IPS-NIHi11 (cell line): ENCODE results near the gene POR.
"Not testable (repeated sequence)": the region's sequence is repeated elsewhere in the genome, so short reads cannot be mapped to it uniquely, and the experiment has no call there.

Experiments
- DNase-seq: peaks from one replicate; pipeline ENCODE4 v3.0.0; 2012; ENCODE audit warnings: mixed read lengths, low spot score

Gene POR

DNA sequence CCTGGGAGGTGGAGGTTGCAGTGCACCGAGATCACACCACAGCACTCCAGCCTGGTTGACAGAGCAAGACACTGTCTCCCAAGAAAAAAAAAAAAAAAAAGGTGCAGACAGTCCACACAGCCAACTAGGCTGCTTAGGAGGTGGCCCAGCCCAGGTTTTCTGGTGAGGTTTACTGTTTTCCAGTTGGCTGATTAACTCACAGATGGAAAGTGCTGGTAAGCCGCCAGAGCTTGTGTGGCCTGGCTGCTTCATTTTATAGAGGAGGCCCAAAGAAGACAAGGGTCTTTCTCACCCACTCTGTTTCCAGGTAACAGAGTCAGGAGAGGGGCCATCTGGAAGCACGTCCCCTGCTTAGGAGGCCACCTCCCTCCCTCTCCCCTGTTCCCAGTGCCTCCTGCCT is 29.9 kb upstream of the POR start:
- DNase-seq = no peak

DNA sequence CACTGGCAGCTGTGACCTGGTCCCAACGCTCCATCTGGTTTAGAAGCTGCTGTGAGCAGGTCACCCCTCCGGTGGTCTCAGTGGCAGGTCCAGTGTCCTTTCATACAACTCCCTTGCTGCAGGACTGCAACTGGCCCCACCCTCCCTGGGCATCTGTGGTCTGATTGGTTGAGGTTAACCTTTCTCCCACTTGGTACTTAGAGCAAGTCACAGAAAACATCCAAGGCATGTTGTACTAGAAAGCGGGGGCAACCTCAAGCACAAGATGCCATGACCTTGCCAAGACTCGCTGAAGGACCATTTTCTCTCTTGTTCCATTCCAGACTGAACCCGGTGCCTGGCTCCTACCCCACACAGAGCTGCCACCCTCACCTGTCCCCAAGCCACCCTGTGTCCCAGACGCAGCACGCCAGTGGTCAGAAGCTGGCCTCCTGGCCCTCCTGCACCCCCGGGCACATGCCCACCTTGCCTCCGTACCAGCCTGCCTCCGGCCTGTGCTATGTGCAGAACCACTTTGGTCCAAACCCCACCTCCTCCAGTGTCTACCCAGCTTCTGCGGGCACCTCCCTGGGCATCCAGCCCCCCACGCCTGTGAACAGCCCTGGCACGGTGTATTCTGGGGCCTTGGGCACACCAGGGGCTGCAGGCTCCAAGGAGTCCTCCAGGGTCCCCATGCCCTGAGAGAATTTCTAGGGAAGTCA is 27.1 kb upstream of the POR start:
- no peak for DNase-seq

DNA sequence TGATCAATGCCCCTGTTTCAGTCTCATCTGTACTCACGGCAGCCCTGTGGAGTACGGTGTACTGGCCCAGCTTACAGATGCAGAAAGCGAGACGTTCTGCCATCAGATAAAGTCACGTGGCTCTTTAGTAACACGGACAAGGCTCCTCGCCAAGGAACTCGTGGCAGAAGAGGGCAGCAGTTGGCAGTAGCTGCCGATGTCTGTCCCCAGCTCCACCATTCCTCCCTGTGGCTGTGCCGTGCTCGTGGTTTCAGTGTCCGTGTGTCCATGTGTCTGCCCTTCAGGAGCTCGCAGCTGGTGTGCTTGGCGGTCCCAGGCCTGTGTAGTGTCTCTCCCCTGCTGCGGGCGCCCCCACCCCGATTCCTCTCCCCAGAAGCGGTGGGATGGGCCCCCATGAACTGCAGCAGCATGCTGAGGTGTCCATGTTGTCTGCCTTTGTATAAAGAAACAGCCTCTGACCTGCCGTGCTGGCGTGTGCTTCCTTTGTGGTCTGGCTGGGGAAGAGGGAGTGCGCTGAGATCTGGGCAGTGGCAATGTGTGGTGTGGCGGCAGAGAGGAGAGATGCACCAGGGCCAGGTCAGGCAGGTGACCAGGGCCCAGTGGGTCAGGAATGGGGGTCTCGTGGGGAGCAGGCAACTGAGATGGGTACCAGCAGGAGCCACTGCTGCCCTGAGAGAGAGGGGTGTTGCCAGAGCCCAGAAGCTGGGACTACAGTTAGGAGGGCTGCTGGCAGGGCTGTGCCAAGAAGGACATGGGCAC is 26.3 kb upstream of the POR start:
- DNase-seq = no peak

DNA sequence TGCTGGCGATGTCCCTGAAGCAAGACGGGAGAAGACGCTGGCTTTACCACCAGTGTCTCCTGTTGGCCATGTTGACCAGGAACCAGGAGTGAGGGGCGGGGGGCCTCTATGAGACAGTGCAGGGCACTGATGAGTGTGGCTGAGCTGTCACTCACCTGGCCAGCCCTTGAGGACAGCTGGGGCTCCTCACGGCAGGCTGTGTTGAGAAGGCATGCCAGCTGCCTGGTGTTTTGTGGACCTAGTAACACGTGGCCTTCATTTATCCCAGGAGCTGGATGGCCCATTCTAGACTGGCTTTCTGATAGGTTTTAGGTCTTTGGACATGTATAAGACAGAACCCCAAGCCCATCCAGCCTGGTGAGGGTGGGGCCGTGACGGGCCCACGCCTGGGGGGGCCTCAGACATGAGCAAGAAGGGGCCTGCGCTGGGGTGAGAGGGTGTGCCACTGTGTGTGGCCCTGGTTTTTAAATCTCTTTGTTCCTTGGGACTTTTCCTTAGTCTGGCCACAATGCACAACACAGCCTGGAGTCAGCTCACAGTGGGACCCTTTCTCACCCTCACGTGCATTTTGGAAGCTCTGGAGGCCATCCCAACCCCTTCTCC is 25.6 kb upstream of the POR start:
- DNase-seq = no peak

DNA sequence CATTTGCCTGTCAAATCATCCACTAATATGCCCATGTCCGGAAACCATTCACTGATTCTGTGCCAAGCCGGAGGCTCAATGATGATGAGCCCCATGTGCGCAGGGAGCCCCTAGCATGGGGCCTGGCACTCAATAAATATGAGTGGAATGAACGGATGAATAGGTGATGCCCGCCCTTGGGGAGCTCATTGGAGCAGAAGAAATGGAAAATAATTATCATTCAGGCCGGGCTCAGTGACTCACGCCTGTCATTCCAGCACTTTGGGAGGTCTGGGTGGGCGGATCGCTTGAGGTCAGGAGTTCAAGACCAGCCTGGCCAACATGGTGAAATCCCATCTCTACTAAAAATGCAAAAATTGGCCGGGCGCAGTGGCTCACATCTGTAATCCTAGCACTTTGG is 25.1 kb upstream of the POR start:
- DNase-seq = no peak

DNA sequence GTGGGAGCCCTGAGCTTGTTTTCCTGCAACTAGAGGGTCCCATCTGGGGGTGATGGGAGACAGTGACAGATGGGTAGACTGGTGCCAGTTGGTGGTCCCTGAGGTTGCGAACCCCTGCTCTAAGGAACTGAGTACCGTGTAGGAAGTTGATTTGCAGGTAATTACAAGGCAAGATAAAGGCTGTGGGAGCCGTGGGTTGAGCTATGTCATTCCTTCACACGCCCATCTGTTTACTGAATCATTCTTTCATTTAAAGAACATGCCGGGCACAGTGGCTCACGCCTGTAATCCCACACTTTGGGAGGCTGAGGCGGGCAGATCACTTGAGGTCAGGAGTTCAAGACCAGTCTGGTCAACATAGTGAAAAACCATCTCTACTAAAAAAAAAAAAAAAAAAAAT is 23.7 kb upstream of the POR start:
- not testable (repeated sequence) for DNase-seq

DNA sequence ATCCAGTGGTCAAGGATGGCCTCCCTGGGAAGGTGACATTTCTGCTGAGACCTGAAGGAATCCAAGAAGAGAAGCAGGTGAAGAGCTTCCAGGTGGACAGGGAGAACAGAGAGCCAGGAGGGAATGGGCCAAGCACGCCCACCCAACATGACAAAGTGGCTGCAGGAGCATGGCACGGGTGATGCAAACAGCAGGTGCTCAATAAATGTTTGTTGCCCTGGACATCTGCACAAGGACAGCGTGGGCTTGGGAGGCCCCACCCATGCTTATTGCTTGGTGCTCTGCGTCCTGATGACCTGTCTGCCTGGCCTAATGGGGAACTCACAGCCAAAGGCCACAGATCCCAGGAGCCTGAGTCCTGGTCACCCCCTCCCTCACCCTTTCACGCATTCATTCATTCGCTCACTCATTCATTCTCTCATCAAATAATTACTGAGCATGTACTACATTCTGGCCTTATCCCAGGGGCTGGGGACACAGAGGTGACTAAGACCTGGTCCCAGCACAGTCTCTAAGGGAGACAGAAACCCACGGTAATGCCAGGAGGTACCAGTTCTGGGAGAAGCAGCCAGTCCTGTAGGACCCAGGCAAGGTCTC is 23.0 kb upstream of the POR start:
- no peak for DNase-seq

DNA sequence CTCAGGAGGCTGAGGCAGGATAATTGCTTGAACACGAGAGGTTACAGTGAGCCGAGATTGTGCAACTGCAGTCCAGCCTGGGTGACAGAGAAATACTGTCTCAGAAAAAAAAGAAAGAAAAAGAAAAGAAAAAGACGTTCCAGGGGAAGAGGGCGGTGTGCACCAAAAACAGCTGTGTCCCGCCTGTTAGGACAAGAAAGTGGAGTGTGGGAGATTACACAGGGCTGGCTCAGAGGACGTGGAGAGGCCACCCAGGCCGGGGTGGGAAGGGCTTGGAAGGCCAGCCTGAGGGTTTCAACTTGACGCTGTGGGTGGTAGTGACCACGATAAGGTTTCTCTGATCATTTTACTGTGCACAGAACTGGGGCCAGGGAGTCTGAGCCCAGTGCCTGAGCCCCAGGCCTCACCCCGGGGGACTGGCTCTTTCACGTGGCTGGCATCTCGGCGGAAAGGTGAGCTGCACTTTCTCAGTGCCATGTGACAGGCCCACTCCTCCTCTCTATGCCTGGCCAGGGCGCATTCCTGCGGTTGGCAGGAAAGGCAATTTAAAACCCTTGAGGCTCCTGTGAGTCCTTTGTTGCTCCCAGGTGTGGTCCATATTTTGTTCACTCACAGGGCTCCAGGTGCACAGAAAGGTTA is 22.2 kb upstream of the POR start:
- peak; percentile 59 for DNase-seq

DNA sequence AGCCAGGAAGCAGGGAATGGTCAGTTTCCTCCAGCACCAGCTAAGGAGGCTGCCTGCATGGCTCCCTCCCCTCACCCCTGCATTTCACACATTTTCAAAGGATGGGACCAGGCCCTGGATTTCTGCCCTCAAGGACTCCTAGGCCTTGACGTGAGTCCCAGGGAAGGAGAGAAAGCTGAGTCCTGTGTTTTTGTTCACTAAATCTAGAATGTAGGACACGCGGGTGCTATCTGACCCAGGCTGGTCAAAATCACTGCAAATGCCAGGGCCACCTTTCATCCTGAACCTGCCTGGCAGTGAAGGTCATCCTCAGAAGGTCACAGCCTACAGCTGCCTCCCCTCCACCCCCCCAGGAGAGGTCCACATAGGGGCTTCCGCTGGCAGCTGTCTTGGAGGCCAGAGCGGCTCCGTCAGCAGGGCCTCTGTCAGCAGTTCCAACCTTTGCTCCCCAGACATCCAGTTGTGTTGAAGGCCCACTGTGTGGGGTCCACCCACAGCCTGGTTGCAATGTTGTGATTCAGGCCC is 18.1 kb upstream of the POR start:
- no peak for DNase-seq

DNA sequence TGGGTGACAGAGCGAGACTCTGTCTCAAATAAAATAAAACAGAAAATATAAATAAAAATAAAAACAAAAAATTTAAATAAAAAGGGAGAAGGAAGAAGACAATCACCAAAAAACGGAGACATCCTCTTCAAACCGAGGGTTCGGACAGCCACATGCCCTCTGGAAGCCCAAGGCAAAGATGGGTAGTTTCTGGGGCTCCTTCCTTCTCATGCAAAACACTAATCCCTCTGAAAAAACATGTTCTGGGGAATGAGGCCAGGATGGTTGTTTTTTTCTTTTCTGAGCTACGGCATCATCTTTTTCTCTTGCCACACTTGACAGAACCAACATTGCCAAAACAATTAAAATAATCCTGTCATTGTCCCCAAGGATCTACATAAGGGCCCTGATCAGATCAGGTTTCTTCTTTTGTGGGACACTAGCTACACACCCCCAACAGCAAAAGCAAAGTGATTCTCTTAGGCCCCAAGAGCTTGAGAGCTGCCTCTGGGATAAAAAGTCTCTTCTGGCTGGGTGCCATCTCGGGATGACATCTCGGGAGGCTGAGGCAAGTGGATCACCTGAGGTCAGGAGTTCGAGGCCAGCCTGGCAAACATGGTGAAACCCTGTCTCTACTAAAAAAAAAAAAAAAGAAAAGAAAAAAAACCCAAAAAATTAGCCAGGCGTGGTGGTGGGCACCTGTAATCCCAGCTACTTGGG is 14.2 kb upstream of the POR start:
- DNase-seq = no peak

DNA sequence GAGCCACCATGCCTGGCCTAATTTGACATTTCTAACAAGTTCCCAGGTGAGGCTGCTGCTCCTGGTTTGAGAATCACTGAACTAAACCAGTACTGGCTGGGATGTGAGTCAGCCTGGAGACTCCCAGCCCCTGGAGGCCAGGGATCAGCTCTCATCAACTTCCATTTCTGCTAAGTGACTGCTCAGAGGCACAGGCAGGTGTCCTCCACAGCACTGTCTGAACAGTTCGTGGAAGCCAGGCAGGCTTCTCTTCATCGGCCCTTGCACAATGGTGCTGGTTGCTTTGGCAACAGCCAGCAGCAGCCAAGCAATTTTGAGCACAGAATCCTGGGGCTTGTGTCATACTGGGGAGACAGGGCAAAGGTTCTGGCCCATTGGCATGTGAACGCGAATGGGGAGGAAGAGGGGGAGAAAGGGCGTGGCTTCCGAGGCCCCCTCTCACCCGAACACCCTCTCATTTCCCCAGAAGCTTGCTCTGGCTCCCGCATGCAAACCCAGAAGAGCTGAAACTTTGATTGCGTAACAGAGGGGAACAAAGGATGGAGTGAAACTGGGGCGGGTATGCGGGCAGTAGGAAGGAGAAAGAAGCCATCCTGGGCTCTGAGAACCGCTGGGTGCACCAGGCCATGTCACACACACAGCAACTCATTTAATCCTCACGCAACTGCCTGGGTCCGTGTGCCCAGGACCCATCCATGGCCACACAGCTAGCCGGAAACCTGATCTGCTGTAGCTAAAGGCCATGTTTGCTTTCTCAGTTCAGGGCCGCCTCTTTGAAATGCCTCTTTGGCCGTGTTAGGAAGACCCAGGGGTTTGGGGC is 9.0 kb upstream of the POR start:
- DNase-seq = peak; percentile 36

DNA sequence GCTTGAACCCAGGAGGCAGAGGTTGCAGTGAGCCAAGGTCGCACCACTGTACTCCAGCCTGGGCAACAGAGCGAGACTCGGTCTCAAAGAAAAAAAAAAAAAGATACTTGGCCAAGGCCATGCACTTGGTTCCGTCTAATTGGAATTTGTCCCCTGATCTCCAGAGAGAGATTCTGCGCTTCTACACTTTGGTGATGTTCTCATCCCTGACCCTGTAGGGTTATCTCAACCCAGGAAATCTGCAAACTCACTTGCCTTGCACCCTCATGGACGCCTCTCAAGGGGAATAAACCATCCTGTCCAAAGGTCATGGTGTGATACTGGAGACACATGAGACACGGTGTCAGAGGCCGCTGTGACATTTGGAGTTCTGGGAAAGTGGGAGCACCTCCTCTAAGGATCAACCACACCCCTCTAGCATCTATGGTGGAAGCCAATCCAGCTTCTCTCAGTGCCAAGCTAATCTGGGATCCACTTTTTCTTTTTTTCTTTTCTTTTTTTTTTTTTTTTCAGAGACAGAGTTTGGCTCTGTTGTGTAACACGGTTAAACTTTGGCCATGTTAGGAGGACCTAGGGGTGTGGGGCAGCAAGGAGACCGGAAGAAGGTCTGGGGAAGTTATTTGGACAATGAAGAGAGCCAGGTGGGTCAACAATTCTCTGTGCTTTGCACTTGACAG is 7.8 kb upstream of the POR start:
- no peak for DNase-seq

DNA sequence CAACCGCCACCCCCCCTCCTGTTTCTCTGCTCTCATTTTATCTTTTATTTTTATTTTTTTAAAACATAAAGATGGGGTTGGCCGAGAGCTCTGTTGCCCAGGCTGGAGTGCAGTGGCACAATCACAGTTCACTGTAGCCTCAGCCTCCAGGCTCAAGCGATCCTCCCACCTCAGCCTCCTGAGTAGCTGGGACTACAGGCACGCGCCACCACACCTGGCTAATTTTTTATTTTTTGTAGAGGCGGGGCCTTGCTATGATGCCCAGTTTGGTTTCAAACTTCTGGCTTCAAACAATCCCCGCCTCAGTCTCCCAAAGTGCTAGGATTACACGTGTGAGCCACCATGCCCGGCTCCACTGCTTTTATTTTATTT is 7.3 kb upstream of the POR start:
- not testable (repeated sequence) for DNase-seq

DNA sequence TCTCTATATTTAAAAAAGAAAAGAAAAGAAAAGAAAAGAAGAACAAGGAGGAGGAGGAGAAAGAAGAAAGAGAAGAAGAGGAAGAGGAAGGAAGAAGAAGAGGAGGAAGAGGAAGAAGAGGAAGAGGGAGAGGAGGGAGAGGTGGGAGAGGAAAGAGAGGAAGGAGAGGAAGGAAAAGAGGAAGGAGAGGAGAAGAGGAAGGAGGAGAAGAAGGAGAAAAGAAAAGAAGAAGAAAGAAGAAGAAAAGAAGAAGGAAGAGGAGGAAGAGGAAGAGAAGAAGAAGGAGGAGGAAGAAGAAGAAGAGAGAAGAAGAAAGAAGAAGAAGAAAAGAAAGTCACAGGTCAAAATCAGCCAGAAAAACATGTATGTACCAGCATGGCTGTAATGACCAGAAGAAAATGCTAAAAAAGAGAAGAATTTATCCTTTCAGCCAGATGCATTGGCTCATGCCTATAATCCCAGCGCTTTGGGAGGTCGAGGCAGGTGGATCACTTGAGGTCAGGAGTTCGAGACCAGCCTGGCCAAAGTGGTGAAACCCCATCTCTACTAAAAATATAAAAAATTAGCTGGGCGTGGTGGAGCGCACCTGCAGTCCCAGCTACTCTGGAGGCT is 5.3 kb upstream of the POR start:
- no peak for DNase-seq

DNA sequence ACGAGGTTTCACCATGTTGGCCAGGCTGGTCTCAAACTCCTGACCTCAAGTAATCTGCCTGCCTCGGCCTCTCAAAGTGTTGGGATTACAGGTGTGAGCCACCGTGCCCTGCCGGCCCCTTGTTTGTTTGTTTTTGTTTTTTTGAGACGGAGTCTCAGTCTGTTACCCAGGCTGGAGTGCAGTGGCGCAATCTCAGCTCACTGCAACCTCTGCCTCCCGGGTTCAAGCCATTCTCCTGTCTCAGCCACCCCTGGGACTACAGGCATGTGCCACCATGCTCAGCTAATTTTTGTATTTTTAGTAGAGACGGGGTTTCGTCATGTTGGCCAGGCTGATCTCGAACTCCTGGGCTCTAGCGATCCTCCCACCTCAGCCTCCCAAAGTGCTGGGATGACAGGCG is 3.8 kb upstream of the POR start:
- DNase-seq = not testable (repeated sequence)

DNA sequence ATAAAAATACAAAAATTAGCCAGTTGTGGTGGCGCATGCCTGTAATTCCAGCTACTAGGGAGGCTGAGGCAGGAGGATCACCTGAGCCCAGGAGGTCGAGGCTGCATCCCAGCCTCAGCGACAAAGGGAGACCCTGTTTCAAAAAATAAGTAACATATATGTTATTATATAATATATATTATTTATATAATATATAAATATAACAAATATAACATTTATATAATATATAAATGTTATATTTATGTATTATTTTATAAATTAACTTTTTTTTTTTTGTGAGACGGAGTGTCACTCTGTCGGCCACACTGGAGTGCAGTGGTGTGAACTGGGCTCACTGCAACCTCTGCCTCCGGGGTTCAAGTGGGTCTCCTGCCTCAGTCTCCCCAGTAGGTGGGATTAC is 1.5 kb upstream of the POR start:
- DNase-seq = no peak

DNA sequence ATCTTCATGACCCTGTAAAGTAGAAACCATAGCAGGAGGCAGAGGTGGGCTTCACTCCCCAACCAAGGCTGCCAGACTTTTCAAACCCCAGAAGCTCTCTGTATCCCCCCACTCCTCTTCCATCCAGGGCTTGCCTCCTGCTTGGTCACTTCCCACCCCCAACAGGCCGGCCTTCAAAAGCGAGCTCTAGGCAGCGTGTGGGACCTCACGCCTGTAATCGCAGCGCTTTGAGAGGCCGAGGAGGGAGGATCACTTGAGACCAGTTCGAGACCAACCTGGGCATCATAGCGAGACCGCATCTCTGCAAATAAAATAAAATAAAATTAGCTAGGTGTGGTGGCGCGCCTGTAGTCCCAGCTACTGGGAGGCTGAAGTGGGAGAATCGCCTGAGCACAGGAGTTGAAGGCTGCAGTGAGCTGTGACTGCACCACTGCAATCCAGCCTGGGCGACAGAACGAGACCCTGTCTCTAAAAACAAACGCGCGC is 743 bp upstream of the POR start:
- no peak for DNase-seq

DNA sequence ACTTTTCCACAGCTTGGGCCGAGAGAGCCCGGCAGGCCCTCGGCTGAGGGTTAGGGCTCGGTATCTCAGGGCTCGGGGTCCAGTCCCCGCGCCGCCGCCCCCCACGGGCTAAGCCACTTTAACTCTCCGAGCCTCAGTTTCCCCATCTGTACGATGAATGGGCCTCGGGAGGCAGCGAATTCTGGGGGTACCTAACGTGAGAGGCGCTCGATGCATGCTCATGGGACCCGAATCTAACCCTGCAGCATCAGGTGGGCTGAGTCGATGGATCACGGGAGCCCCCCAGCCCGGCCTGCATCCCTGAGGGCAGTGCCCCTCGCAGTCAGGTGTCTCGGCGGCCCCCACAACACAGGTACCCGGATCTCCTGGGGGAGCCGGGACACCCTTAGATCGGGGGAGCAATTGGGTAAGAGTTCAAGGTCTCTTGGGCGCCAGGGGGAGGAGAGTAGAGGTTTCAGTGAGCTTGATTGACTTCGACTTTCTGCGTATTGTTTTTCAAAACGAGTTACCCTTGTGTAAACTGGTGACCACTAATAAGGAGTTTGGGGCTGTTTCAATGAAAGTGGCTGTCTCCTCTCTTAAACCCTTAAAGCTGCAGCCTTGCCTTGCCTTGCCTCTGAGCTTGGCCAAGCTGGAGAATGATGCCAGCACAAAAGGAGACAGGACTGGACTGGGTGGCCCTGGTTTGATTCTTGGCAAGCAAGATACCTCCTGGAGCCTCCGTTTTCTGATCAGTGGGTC is 631 bp downstream of the POR start:
- DNase-seq = no peak

DNA sequence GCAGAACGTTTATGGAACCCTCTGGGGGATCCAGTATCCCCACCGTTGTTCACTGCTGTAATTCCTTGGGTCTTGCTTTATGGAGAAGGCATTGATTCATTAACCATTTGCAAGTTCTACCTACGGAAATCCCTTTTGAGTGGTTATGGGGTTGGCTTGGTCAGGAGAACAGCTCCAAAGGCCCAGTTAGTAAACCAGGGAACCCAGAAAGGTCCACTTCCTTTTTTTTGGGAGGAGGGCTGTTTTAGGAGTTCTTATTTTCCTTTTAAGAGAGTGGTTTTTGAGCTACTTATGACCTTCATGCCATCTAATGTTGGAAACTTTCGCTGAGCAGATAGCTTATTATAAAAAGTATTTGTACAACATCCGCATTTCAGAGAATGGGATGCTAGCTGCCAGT is 1.3 kb downstream of the POR start:
- DNase-seq = no peak
